Left ventricle myocardium inferior (tissue), 1 donor: ENCODE measurements around the gene ACTL7B. TPM values are rescaled to one million over a fixed set of nuclear protein-coding genes. Genes with fewer than 3 reads are reported as not detected.

ENCODE experiments used
- DNase-seq: peaks from one replicate; pipeline ENCODE4 v3.0.0-alpha.2; 2020
- H3K27ac ChIP-seq: fragments of 200-600 bp; replicated peaks from 2 replicates; pipeline ENCODE4 v1.8.0; 2021
- H3K27me3 ChIP-seq: fragments of 200-600 bp; 2 replicates; pipeline ENCODE4 v1.8.0; 2021; ENCODE audit warnings: low read depth
- H3K36me3 ChIP-seq: fragments of 200-600 bp; 2 replicates; pipeline ENCODE4 v1.8.0; 2021
- H3K4me1 ChIP-seq: fragments of 200-600 bp; 2 replicates; pipeline ENCODE4 v1.8.0; 2021
- H3K4me3 ChIP-seq: fragments of 200-600 bp; 2 replicates; pipeline ENCODE4 v1.8.0; 2021; ENCODE audit warnings: mild to moderate bottlenecking, moderate library complexity
- H3K9me3 ChIP-seq: fragments of 200-600 bp; replicated peaks from 2 replicates; pipeline ENCODE4 v1.8.0; 2021
- CTCF ChIP-seq: fragments of 200-600 bp; IDR thresholded peaks from 2 replicates; pipeline ENCODE4 v1.8.0; 2021; ENCODE audit warnings: antibody characterized with exemption, mild to moderate bottlenecking, borderline replicate concordance
- intact Hi-C: fragments of 100-400 bp; cut with micrococcal nuclease; formaldehyde crosslinking; loops from one replicate; pipeline ENCODE4 v1.11.0; 2022
- total RNA-seq: library from RNA; stranded (reverse); fragmentation: NEBNext Ultra II Directional; extraction: Animal tissue kit (Norgen Biotek cat#: 25700); gene quantifications from one replicate; pipeline ENCODE4 v1.2.1, GENCODE V29; 2021
- donor health status: DM: no; HTN: yes; CAD: no; lungs with severe emphysema.

The ACTL7B gene
- total RNA-seq, 1 donor from 2014 or later: not detected

DNA sequence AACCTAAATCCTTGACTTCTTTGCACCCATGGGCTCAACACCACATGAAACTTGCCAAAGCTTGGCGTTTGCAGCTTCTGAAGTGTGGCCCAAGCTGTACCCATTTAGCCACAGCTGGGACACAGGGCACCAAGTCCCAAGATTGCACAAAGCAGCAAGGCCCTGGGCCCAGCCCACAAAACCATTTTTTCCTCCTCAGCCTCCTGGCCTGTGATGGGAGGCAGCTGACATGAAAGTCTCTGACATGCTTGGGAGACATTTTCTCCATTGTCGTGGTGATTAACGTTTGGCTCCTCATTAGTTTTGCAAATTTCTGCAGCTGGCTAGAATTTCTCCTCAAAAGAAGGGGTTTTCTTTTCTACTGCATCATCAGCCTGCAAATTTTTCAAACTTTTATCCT is 32.0 kb downstream of the ACTL7B start:
- intact Hi-C loops: no loop called here
- H3K9me3 ChIP-seq: peaks cover 13% of the 10 kb centered on the region
- H3K27me3 ChIP-seq: peaks cover 7% of the 10 kb centered on the region
- H3K4me1 ChIP-seq: no peaks in the 10 kb centered on the region
- TF ChIP-seq CTCF: no peak
- H3K27ac ChIP-seq: no peak overlapping the region
- DNase-seq: no peak
- H3K4me3 ChIP-seq: no peak overlapping the region
- no peaks in the 10 kb centered on the region for H3K36me3 ChIP-seq

DNA sequence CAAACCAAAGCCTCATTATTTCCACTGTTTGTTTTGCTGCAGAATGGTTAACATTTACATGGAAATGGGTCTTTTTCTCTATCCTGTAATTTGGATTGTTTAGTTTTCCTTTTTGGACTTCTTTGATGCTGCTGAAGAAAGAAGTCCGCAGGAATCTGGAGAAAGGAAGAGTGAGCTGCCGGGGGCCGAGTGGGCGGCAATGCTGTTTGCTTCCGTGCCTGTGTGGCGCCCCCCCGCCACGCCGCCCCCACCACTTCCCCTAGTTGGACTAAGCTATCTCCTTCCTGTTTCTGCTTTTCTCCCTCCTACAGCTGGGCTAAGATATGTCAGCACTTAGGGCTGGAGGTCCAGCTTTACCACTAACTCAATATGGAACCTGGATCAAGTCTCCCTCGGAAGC is 39.7 kb downstream of the ACTL7B start:
- no peak overlapping the region for H3K27ac ChIP-seq
- intact Hi-C loops: no loop called here
- no peaks in the 10 kb centered on the region for H3K36me3 ChIP-seq
- no peaks in the 10 kb centered on the region for H3K9me3 ChIP-seq
- H3K27me3 ChIP-seq: no peaks in the 10 kb centered on the region
- DNase-seq: peak; percentile 19
- H3K4me1 ChIP-seq: no peaks in the 10 kb centered on the region
- no peak overlapping the region for H3K4me3 ChIP-seq
- no peak for TF ChIP-seq CTCF

GRCh38 chr9:108815156-108815555 is 40.6 kb downstream of the ACTL7B start:
- no peaks in the 10 kb centered on the region for H3K4me1 ChIP-seq
- DNase-seq: no peak
- no peaks in the 10 kb centered on the region for H3K9me3 ChIP-seq
- no peak overlapping the region for H3K4me3 ChIP-seq
- H3K27me3 ChIP-seq: no peaks in the 10 kb centered on the region
- intact Hi-C loops: no loop called here
- no peaks in the 10 kb centered on the region for H3K36me3 ChIP-seq
- no peak overlapping the region for H3K27ac ChIP-seq
- no peak for TF ChIP-seq CTCF

- no peak for DNase-seq
- TF ChIP-seq CTCF: peak; percentile 64
- no peaks in the 10 kb centered on the region for H3K4me1 ChIP-seq
- H3K4me3 ChIP-seq: no peak overlapping the region
- intact Hi-C loops: no loop called here
- H3K27me3 ChIP-seq: no peaks in the 10 kb centered on the region
- no peak overlapping the region for H3K27ac ChIP-seq
- no peaks in the 10 kb centered on the region for H3K36me3 ChIP-seq
- H3K9me3 ChIP-seq: no peaks in the 10 kb centered on the region
Measured at GRCh38 chr9:108813951-108814601, 41.7 kb downstream of the ACTL7B start.

GRCh38 chr9:108812396-108813025 is 43.3 kb downstream of the ACTL7B start:
- Histone ChIP-seq H3K36me3 (no peaks in the 10 kb centered on the region), H3K27me3 (no peaks in the 10 kb centered on the region), H3K27ac (no peak overlapping the region), H3K4me1 (no peaks in the 10 kb centered on the region), H3K9me3 (no peaks in the 10 kb centered on the region), H3K4me3 (no peak overlapping the region)
- no peak for TF ChIP-seq CTCF
- intact Hi-C loops: no loop called here
- DNase-seq: no peak
